ENCODE measurements around the gene GNA12. TPM values are rescaled to one million over a fixed set of nuclear protein-coding genes. Genes with fewer than 3 reads are reported as not detected.

GNA12 gene
- polyA plus RNA-seq, 1 donor (not counting 4 experiments of a cell fraction or from before 2014, with no cell fraction given) = 35.5 TPM

DNA sequence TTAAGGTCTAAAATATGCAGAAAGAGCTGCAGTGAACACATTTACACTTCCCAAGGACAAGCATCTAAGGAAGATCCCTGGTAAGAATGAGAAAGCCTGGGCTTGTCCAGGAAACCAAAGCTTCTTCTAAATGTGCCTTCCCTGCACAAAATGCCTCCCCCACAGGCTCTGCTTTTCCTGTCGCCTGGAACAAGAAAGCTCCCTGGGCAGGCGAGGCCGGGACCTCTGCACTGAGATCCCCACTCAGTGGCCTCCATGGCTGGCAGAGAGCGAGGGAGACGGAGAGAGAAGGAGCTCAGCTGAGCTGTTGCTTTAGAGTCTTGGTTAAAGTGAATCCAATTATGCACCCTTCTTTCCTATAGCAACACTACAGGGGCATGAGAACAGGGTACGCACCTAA lies 80.5 kb downstream of the GNA12 start:
- no peak overlapping the region for H3K4me3 ChIP-seq (ENCODE audit: control insufficient read depth in 2 of 3, extremely low read depth in 1 of 3, insufficient read depth in 2 of 3, low read depth in 1 of 3, low read length in 3 of 3)
- peaks cover 0 to 1% of the 10 kb centered on the region in 2 experiments for H3K36me3 ChIP-seq (ENCODE audit: control insufficient read depth in 2 of 2, extremely low read depth in 1 of 2, insufficient read depth in 2 of 2, low read length in 2 of 2)
- TF ChIP-seq, protein P1, sequence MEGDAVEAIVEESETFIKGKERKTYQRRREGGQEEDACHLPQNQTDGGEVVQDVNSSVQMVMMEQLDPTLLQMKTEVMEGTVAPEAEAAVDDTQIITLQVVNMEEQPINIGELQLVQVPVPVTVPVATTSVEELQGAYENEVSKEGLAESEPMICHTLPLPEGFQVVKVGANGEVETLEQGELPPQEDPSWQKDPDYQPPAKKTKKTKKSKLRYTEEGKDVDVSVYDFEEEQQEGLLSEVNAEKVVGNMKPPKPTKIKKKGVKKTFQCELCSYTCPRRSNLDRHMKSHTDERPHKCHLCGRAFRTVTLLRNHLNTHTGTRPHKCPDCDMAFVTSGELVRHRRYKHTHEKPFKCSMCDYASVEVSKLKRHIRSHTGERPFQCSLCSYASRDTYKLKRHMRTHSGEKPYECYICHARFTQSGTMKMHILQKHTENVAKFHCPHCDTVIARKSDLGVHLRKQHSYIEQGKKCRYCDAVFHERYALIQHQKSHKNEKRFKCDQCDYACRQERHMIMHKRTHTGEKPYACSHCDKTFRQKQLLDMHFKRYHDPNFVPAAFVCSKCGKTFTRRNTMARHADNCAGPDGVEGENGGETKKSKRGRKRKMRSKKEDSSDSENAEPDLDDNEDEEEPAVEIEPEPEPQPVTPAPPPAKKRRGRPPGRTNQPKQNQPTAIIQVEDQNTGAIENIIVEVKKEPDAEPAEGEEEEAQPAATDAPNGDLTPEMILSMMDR (optimal IDR thresholded peaks at IDR 0.05 in 1 of 3, IDR thresholded peaks at IDR 0.05 in 1 of 3, conservative IDR thresholded peaks at IDR 0.05 in 1 of 3; ENCODE audit: extremely low read depth in 1 of 3, insufficient read depth in 2 of 3, low read length in 3 of 3) = no peak
- TF ChIP-seq EZH2 (IDR thresholded peaks at IDR 0.05; ENCODE audit: low read length) = no peak
- no peaks in the 10 kb centered on the region for H4K20me1 ChIP-seq (ENCODE audit: control insufficient read depth, extremely low read depth, insufficient read depth, low read length)
- H3K4me2 ChIP-seq (ENCODE audit: control insufficient read depth, extremely low read depth, insufficient read depth, low read depth, low read length) = peak overlapping the region; percentile 56
- H3K9me1 ChIP-seq (ENCODE audit: control insufficient read depth, extremely low read depth, insufficient read depth, low read length) = no peaks in the 10 kb centered on the region
- H3K27me3 ChIP-seq (ENCODE audit: control insufficient read depth, extremely low read depth, insufficient read depth, low read length) = no peaks in the 10 kb centered on the region
- H3K9me3 ChIP-seq (ENCODE audit: control insufficient read depth, low read depth, low read length) = no peaks in the 10 kb centered on the region
- peaks cover 36% of the 10 kb centered on the region for H3K4me1 ChIP-seq (ENCODE audit: control insufficient read depth, extremely low read depth, insufficient read depth, low read length)
- peak overlapping the region; percentile 42 for H2AFZ ChIP-seq (ENCODE audit: control insufficient read depth, low read length)
- no peak for FAIRE-seq
- peak overlapping the region; percentile 56 for H3K27ac ChIP-seq (ENCODE audit: control insufficient read depth, insufficient read depth, low read length)
- H3K9ac ChIP-seq (ENCODE audit: control insufficient read depth, extremely low read depth, insufficient read depth, low read length) = peak overlapping the region; percentile 55
- dilution Hi-C loops (cut with MboI; ENCODE audit: extremely low pct_ligation_motif_present, low sequenced_read_pairs) = no loop called here
- DNase-seq (ENCODE audit: low read depth, low spot score) = no peak
- peaks cover 4% of the 10 kb centered on the region for H3K79me2 ChIP-seq (ENCODE audit: control insufficient read depth, insufficient read depth, low read length)

- Histone ChIP-seq H3K79me2 (ENCODE audit: control insufficient read depth, insufficient read depth, low read length) (peaks cover 4% of the 10 kb centered on the region), H3K9me1 (ENCODE audit: control insufficient read depth, extremely low read depth, insufficient read depth, low read length) (no peaks in the 10 kb centered on the region), H3K4me2 (ENCODE audit: control insufficient read depth, extremely low read depth, insufficient read depth, low read depth, low read length) (peak overlapping the region; percentile 56), H3K27me3 (ENCODE audit: control insufficient read depth, extremely low read depth, insufficient read depth, low read length) (no peaks in the 10 kb centered on the region), H3K36me3 (ENCODE audit: control insufficient read depth in 2 of 2, extremely low read depth in 1 of 2, insufficient read depth in 2 of 2, low read length in 2 of 2) (peaks cover 0 to 1% of the 10 kb centered on the region in 2 experiments), H2AFZ (ENCODE audit: control insufficient read depth, low read length) (no peak overlapping the region), H3K4me1 (ENCODE audit: control insufficient read depth, extremely low read depth, insufficient read depth, low read length) (peaks cover 51% of the 10 kb centered on the region), H4K20me1 (ENCODE audit: control insufficient read depth, extremely low read depth, insufficient read depth, low read length) (no peaks in the 10 kb centered on the region), H3K27ac (ENCODE audit: control insufficient read depth, insufficient read depth, low read length) (no peak overlapping the region), H3K9me3 (ENCODE audit: control insufficient read depth, low read depth, low read length) (no peaks in the 10 kb centered on the region), H3K9ac (ENCODE audit: control insufficient read depth, extremely low read depth, insufficient read depth, low read length) (peak overlapping the region; percentile 55), H3K4me3 (ENCODE audit: control insufficient read depth in 2 of 3, extremely low read depth in 1 of 3, insufficient read depth in 2 of 3, low read depth in 1 of 3, low read length in 3 of 3) (no peak overlapping the region)
- dilution Hi-C loops (cut with MboI; ENCODE audit: extremely low pct_ligation_motif_present, low sequenced_read_pairs) = no loop called here
- DNase-seq (ENCODE audit: low read depth, low spot score) (no peak), FAIRE-seq (no peak)
- TF ChIP-seq, protein P1 (optimal IDR thresholded peaks at IDR 0.05 in 1 of 3, IDR thresholded peaks at IDR 0.05 in 1 of 3, conservative IDR thresholded peaks at IDR 0.05 in 1 of 3; ENCODE audit: extremely low read depth in 1 of 3, insufficient read depth in 2 of 3, low read length in 3 of 3) = no peak
- TF ChIP-seq EZH2 (IDR thresholded peaks at IDR 0.05; ENCODE audit: low read length) = no peak
These were observed 82.2 kb downstream of the GNA12 start for GRCh38 chr7:2761801-2762497.

Data from keratinocyte (primary cell).